ENCODE results near the gene RNF8. TPM values are rescaled to one million over a fixed set of nuclear protein-coding genes. Genes with fewer than 3 reads are reported as not detected.
"Not testable (repeated sequence)": the region's sequence is repeated elsewhere in the genome, so short reads cannot be mapped to it uniquely, and the experiment has no call there.

Gene RNF8
- total RNA-seq, 1 experiment from 2014 or later: 33.6 TPM

DNA sequence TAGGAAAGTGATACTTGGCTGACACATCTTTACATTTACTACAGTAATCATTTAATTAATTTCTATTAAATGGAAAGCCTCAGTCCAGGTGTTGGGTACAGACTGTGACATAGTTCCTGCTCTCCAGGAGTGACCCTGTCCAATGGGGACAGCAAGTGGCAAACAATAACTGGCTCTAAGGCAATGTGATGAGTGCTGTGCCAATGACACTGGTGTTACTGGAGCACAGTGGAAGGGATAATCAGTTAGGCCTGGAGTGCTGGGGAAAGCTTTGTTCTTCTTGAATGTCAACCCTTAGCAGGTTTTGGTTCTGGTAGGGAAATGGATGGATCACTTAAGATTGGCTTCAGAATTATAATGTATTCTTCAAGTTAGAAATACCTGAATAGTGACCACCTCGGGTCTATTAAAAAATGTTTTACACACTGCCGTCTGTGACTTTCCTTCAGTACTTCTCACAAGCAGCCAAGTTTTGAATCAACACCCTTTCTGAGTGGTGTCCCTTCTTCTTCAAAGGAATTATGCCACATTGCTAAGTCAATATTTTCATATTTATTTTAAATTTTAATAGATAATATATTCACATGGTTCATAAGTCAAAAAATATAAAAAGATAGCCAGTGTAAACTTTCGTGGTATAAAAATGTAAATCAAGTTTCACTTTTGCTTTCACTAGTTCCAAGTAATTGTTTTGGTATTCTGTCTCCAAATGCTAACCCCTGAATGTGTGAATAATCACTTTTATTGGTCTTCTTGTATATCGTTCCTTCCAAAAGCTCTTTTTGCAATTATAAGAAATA lies 88.8 kb downstream of the RNF8 start:
- Histone ChIP-seq H3K27ac (peak overlapping the region; percentile 27; the same call in 1 of the 2 replicates), H3K9me3 (replicated peaks) (peaks cover 4% of the 10 kb centered on the region; the same call in 1 of the 2 replicates), H3K4me1 (replicated peaks) (peaks cover 7% of the 10 kb centered on the region; the same call in 1 of the 2 replicates), H3K36me3 (peaks cover 87% of the 10 kb centered on the region), H3K27me3 (replicated peaks) (no peaks in the 10 kb centered on the region), H3K4me3 (no peak overlapping the region)
- DNase-seq (ENCODE audit: low read depth in 1 of 2, low spot score in 2 of 2): peak in 1 of 2 experiments; percentile 8

DNA sequence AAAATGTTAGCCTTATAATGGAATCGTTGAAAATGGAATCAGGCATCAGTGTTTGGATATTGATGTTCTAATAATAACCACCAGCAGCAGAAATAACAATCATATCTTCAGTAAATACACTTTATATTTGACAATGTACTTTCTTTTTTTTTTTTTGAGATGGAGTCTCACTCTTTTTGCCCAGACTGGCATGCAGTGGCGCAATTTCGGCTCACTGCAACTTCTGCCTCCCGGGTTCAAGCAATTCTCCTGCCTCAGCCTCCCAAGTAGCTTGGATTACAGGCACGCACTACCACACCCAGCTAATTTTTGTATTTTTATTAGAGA lies 89.4 kb downstream of the RNF8 start:
- H3K27me3 ChIP-seq (replicated peaks); DNase-seq (ENCODE audit: low read depth in 1 of 2, low spot score in 2 of 2); H3K4me3 ChIP-seq; H3K9me3 ChIP-seq (replicated peaks); H3K4me1 ChIP-seq (replicated peaks); H3K27ac ChIP-seq: not testable (repeated sequence)
- peaks cover 82% of the 10 kb centered on the region for H3K36me3 ChIP-seq

Other genes starting within 250 kb of the RNF8 start
- 41.4 and 49.8 TPM in 2 replicates for gene PIM1, start 183.8 kb upstream of the RNF8 start, total RNA-seq (2014; rRNA removed; shearing (Covaris generic))
- gene TBC1D22B, start 96.2 kb upstream of the RNF8 start, total RNA-seq (2014; rRNA removed; shearing (Covaris generic)): 4.4 and 6.6 TPM in 2 replicates
- gene TMEM217, start 95.8 kb upstream of the RNF8 start, total RNA-seq (2014; rRNA removed; shearing (Covaris generic)): 0.31 and 0.74 TPM in 2 replicates
- 37.3 and 39.1 TPM in 2 replicates for gene CMTR1, start 79.2 kb downstream of the RNF8 start, total RNA-seq (2014; rRNA removed; shearing (Covaris generic))
- gene CCDC167, start 145.9 kb downstream of the RNF8 start, total RNA-seq (2014; rRNA removed; shearing (Covaris generic)): 107 and 146 TPM in 2 replicates

Data from SJSA1 (cell line).